ENCODE data around the gene MACROH2A1.

MACROH2A1 gene

GRCh38 chr5:135322271-135322670 is 76.8 kb downstream of the MACROH2A1 start:
- TF ChIP-seq EZH2 (optimal IDR thresholded peaks at IDR 0.05; ENCODE audit: low read depth, low read length) (no peak), CTCF (IDR thresholded peaks at IDR 0.05; ENCODE audit: low read length) (no peak), EZH2phosphoT487 (IDR thresholded peaks at IDR 0.05; ENCODE audit: low read length) (no peak)
- H4K20me1 ChIP-seq (ENCODE audit: insufficient read depth, low read length) = no peaks in the 10 kb centered on the region
- H3K36me3 ChIP-seq (replicated peaks; ENCODE audit: insufficient read depth, low read length) = no peaks in the 10 kb centered on the region
- H3K27me3 ChIP-seq (replicated peaks; ENCODE audit: insufficient read depth, low read length) = no peaks in the 10 kb centered on the region
- no peak for DNase-seq
- no peak overlapping the region for H3K4me2 ChIP-seq (ENCODE audit: low read depth, low read length)
- H3K79me2 ChIP-seq (ENCODE audit: low read length) = no peaks in the 10 kb centered on the region
- H3K4me3 ChIP-seq (ENCODE audit: low read length) = no peak overlapping the region
- H3K4me1 ChIP-seq (ENCODE audit: low read length) = no peaks in the 10 kb centered on the region
- no peak overlapping the region for H3K9ac ChIP-seq (ENCODE audit: low read length)
- no peak overlapping the region for H3K27ac ChIP-seq (ENCODE audit: low read length)
- no peaks in the 10 kb centered on the region for H3K9me2 ChIP-seq (replicated peaks; ENCODE audit: insufficient read depth, low read length)
- H3F3A ChIP-seq (ENCODE audit: insufficient read depth, low read length) = no peaks in the 10 kb centered on the region
- H3K9me3 ChIP-seq (replicated peaks; ENCODE audit: insufficient read depth, low read length) = no peaks in the 10 kb centered on the region
- H2AFZ ChIP-seq (ENCODE audit: low read length) = no peak overlapping the region

- Histone ChIP-seq H3K79me2 (ENCODE audit: low read length) (no peaks in the 10 kb centered on the region), H3K9ac (ENCODE audit: low read length) (no peak overlapping the region), H3K4me1 (ENCODE audit: low read length) (no peaks in the 10 kb centered on the region), H3F3A (ENCODE audit: insufficient read depth, low read length) (no peaks in the 10 kb centered on the region), H3K27me3 (replicated peaks; ENCODE audit: insufficient read depth, low read length) (no peaks in the 10 kb centered on the region), H3K9me2 (replicated peaks; ENCODE audit: insufficient read depth, low read length) (no peaks in the 10 kb centered on the region), H3K27ac (ENCODE audit: low read length) (no peak overlapping the region), H4K20me1 (ENCODE audit: insufficient read depth, low read length) (no peaks in the 10 kb centered on the region), H3K36me3 (replicated peaks; ENCODE audit: insufficient read depth, low read length) (no peaks in the 10 kb centered on the region), H3K4me2 (ENCODE audit: low read depth, low read length) (no peak overlapping the region), H3K9me3 (replicated peaks; ENCODE audit: insufficient read depth, low read length) (no peaks in the 10 kb centered on the region), H3K4me3 (ENCODE audit: low read length) (no peak overlapping the region), H2AFZ (ENCODE audit: low read length) (no peak overlapping the region)
- TF ChIP-seq EZH2phosphoT487 (IDR thresholded peaks at IDR 0.05; ENCODE audit: low read length) (no peak), CTCF (IDR thresholded peaks at IDR 0.05; ENCODE audit: low read length) (no peak), EZH2 (optimal IDR thresholded peaks at IDR 0.05; ENCODE audit: low read depth, low read length) (no peak)
- no peak for DNase-seq
Observed at GRCh38 chr5:135320718-135321484, 78.1 kb downstream of the MACROH2A1 start.

GRCh38 chr5:135319928-135320606 is 79.0 kb downstream of the MACROH2A1 start:
- no peaks in the 10 kb centered on the region for H3K9me2 ChIP-seq (replicated peaks; ENCODE audit: insufficient read depth, low read length)
- H3K36me3 ChIP-seq (replicated peaks; ENCODE audit: insufficient read depth, low read length) = no peaks in the 10 kb centered on the region
- no peaks in the 10 kb centered on the region for H3K9me3 ChIP-seq (replicated peaks; ENCODE audit: insufficient read depth, low read length)
- H3K27ac ChIP-seq (ENCODE audit: low read length) = no peak overlapping the region
- H2AFZ ChIP-seq (ENCODE audit: low read length) = no peak overlapping the region
- TF ChIP-seq EZH2 (optimal IDR thresholded peaks at IDR 0.05; ENCODE audit: low read depth, low read length) (no peak), EZH2phosphoT487 (IDR thresholded peaks at IDR 0.05; ENCODE audit: low read length) (no peak), CTCF (IDR thresholded peaks at IDR 0.05; ENCODE audit: low read length) (no peak)
- no peak overlapping the region for H3K4me3 ChIP-seq (ENCODE audit: low read length)
- no peaks in the 10 kb centered on the region for H4K20me1 ChIP-seq (ENCODE audit: insufficient read depth, low read length)
- no peaks in the 10 kb centered on the region for H3K4me1 ChIP-seq (ENCODE audit: low read length)
- no peak overlapping the region for H3K9ac ChIP-seq (ENCODE audit: low read length)
- no peak for DNase-seq
- no peak overlapping the region for H3K4me2 ChIP-seq (ENCODE audit: low read depth, low read length)
- H3F3A ChIP-seq (ENCODE audit: insufficient read depth, low read length) = no peaks in the 10 kb centered on the region
- H3K79me2 ChIP-seq (ENCODE audit: low read length) = no peaks in the 10 kb centered on the region
- H3K27me3 ChIP-seq (replicated peaks; ENCODE audit: insufficient read depth, low read length) = no peaks in the 10 kb centered on the region
